ENCODE measurements around the gene COL5A1.

COL5A1 gene

GRCh38 chr9:134792627-134793026 is 151.0 kb downstream of the COL5A1 start:
- no peak for DNase-seq (ENCODE audit: low spot score)

GRCh38 chr9:134793288-134794188 is 151.9 kb downstream of the COL5A1 start:
- DNase-seq (ENCODE audit: low spot score): peak; percentile 33

GRCh38 chr9:134794663-134795370 is 153.2 kb downstream of the COL5A1 start:
- no peak for DNase-seq (ENCODE audit: low spot score)

GRCh38 chr9:134795446-134795845 is 153.8 kb downstream of the COL5A1 start:
- no peak for DNase-seq (ENCODE audit: low spot score)

- DNase-seq (ENCODE audit: low spot score): no peak
Measured at GRCh38 chr9:134796882-134797281, 155.3 kb downstream of the COL5A1 start.

GRCh38 chr9:134800791-134801339 is 159.3 kb downstream of the COL5A1 start:
- DNase-seq (ENCODE audit: low spot score): peak; percentile 69

- DNase-seq (ENCODE audit: low spot score): no peak
Measured at GRCh38 chr9:134802216-134802795, 160.7 kb downstream of the COL5A1 start.

- no peak for DNase-seq (ENCODE audit: low spot score)
Measured at GRCh38 chr9:134804871-134805270, 163.3 kb downstream of the COL5A1 start.

GRCh38 chr9:134807716-134808446 is 166.3 kb downstream of the COL5A1 start:
- no peak for DNase-seq (ENCODE audit: low spot score)

GRCh38 chr9:134808447-134808792 is 166.8 kb downstream of the COL5A1 start:
- no peak for DNase-seq (ENCODE audit: low spot score)

GRCh38 chr9:134809292-134809691 is 167.7 kb downstream of the COL5A1 start:
- no peak for DNase-seq (ENCODE audit: low spot score)

- no peak for DNase-seq (ENCODE audit: low spot score)
Measured at GRCh38 chr9:134809826-134810225, 168.2 kb downstream of the COL5A1 start.

- no peak for DNase-seq (ENCODE audit: low spot score)
Measured at GRCh38 chr9:134811079-134811672, 169.6 kb downstream of the COL5A1 start.

- DNase-seq (ENCODE audit: low spot score): no peak
Measured at GRCh38 chr9:134811673-134812342, 170.2 kb downstream of the COL5A1 start.

- no peak for DNase-seq (ENCODE audit: low spot score)
Measured at GRCh38 chr9:134812343-134812673, 170.7 kb downstream of the COL5A1 start.

- no peak for DNase-seq (ENCODE audit: low spot score)
Measured at GRCh38 chr9:134813841-134814240, 172.2 kb downstream of the COL5A1 start.

- no peak for DNase-seq (ENCODE audit: low spot score)
Measured at GRCh38 chr9:134814598-134815215, 173.1 kb downstream of the COL5A1 start.

GRCh38 chr9:134815435-134816214 is 174.0 kb downstream of the COL5A1 start:
- DNase-seq (ENCODE audit: low spot score): no peak

- no peak for DNase-seq (ENCODE audit: low spot score)
Measured at GRCh38 chr9:134816264-134816663, 174.7 kb downstream of the COL5A1 start.
